ENCODE measurements around the gene APIP.

The APIP gene, protein sequence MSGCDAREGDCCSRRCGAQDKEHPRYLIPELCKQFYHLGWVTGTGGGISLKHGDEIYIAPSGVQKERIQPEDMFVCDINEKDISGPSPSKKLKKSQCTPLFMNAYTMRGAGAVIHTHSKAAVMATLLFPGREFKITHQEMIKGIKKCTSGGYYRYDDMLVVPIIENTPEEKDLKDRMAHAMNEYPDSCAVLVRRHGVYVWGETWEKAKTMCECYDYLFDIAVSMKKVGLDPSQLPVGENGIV

DNA sequence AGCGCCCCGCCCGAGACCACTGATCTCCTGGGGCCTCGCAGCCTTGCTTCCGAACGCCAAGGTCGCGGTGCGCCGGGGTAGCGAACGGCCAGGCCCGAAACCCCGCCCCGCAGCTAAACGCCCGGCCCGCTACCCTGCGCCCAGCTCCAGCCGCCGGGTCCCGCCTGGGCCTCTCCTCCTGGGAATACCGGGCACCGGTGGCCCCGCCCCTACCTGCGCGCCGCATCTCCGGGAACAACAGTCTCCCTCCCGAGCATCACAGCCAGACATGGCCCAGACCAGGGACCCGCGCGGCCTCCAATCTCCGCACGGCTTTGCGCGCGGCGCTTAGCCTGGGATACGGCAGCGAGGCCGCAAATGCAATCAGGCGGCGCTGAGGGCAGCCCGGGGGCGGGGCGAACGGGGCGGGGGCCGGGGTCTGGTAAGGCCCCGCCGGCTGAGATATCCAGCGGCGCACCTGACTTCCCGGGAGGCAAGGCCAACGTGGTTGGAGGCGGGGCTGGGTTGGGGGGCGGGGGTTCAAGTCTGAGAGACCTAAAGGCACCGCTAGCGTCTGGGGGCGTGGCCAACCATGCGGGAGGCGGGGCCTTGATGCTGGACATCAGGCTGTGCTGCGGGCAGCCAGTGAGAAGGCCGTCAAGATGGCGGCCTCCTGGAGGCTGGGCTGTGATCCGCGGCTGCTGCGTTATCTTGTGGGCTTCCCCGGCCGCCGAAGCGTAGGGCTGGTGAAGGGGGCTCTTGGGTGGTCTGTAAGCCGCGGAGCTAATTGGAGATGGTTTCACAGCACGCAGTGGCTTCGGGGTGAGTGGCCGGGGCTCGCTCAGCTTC lies at the start of gene APIP, which contains the start of gene PDHX:
Gene APIP (minus strand): TSS at position 365 of the 828 bp plus-strand sequence. CDS start 95 bp downstream, at position 270.
Gene PDHX (plus strand): TSS at position 604 of the 828 bp plus-strand sequence. CDS start 38 bp downstream, at position 642.
- no peak for FAIRE-seq

DNA sequence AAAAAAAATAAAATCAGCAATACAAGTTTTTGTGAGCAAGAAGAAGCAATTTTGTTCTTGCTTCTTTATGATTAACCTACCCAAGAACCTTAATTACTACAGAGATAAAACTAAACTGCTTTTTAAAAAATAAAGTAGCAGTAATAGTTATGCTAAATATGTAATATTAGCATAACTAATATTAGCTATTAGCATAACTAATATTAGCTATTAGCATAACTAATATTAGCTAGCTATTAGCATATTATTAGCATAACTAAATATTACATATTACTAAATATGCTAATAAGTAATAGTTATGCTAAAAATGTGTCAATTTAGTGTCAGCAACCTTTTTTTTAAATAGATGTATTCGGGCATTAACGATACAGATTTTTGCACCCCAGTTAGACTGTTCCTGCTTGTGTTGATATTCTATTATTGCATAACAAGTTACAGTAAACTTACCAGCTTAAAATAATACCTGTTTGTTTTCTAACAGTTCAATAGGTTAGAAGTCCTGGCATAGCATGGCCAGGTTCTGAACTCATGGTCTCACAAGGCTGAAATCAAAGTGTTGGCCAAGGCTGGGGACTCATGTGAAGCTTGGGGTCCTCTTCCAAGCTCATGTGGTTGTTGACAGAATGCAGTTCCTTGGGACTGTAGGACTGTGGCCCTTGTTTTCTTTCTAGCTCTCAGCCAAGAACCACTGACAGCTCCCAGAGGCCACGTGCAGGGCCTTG lies 48.6 kb upstream of the APIP start:
- no peak for FAIRE-seq

DNA sequence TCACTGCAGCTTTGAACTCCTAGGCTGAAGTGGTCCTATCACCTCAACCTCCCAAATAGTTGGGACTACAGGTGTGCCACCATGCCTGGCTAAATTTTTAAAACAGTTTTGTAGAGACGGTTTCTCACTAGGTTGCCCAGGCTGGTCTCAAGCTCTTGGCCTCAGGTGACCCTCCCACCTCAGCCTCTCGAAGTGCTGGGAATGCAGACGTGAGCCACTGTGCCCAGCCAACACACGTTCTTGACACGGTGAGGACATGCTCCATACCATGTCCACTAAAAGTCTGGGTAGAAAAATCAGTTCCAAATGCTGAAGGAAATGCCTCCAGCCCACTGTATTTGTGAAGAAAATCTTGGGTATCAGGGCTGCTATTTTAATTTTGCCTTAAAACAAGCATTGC lies 47.2 kb upstream of the APIP start:
- no peak for FAIRE-seq

DNA sequence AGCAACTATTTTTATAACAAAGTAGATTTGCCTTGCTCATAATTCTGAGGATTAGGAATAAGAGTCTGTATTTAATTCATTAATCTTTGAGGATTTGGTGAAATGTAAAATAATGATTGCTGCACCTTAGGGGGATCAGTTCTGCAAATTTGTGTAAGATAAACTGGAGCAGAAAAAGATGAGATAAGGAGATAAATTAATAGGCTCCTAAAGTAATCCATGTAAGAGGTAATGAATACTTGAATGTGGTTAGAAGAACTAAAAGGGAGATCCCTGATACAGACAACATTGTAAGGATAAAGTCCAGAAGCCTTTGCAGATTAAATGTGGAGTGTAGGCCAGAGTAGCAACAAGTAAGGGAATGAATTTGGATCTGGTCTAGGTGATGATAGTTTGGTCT lies 45.9 kb upstream of the APIP start:
- FAIRE-seq = no peak

DNA sequence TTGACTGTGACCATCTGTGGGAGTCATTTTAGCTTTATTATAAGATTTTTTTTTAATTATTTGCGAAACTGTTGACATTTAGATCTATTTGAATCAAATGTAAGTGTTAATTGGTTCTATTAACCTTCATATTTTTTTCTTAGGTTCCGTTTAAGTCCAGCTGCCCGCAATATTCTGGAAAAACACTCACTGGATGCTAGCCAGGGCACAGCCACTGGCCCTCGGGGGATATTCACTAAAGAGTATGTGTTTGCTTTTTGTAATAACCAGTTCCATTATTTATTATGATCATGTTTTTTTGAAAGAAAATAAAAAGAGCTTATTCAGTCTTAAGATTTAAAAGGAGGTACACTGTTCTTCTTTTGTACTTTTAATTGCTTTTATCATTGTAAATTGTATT lies 44.1 kb upstream of the APIP start:
- no peak for FAIRE-seq

DNA sequence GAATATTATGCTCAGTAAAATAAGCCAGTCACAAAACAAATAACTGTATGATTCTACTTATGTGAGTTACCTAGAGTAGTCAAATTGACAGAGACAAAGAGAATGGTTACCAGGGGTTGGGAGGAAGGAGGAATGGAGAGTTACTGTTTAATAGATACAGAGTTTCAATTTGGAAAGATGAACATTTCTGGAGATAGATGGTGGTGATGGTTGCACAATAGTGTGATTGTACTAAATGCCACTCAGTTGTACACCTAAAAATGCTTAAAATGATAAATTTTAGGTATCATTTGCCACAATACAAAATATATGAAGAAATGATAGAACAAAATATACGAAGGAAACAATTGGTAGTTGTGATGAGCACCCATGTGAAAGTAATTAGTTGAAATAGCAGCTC lies 43.6 kb upstream of the APIP start:
- no peak for FAIRE-seq

DNA sequence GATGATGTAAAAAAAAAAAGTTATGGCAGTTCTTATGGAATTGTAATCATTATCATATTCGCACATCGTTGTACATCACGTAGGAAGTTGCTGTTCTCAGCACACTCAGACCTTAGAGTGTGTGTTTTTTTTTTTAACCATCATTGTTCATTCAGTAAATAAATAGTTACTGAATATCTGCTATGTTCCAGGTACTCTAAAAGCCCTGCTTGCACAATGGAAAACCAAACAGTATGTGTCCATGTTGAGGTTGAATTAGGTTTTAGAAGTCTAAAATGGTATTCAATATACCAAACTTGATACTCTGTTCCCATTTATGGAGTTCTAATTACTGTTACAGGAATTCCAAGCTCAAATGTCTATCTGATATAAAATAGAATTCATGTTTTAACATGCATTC lies 41.4 kb upstream of the APIP start:
- no peak for FAIRE-seq

DNA sequence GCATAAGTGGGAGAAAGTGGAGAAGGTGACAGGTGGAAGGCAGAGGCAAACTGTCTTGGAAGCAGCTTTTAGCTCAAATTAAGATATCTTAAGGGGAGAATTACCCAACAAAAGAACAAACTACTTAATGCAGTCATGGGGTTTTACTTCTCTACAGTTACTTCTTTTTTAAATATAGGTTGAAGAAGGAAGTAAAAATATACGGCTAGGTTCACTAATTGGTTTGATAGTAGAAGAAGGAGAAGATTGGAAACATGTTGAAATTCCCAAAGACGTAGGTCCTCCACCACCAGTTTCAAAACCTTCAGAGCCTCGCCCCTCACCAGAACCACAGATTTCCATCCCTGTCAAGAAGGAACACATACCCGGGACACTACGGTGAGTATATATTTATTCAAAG lies 41.0 kb upstream of the APIP start:
- FAIRE-seq = no peak

DNA sequence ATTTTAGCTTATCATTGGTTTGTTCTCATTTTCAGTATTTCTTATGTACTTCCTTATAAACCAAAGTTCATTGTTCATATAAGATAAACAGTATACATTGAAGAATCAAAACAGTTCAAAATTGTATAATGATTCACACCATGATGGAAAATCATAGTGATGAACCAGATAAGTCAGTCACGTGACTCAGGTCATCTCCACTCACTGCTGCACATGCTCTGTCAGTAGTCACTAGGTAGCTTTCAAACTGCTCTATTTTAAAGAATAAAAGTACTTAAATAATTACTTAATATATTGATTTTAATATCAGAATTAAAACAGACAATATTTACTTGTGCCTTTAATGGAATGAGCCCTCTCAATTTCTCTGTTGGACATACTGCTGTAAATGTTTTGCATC lies 37.8 kb upstream of the APIP start:
- no peak for FAIRE-seq

DNA sequence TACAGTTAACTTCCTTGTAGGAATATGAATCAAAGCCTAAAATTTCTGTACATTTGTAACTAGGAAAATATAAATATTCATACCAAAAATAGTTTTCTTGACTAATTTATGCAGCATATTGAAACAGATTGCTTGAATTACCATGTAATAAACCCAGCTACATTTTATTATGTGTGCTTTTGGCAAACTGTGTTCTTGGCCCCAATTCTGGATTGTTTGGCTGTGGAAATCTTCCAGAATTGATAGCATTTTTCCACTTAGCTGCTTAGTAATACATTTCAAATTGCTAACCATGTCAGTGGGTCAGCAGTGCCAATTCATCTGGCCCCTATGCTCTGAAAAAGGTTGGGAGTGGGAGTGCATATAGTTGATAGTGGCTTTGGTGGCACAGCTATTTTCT lies 32.5 kb upstream of the APIP start:
- FAIRE-seq = no peak

DNA sequence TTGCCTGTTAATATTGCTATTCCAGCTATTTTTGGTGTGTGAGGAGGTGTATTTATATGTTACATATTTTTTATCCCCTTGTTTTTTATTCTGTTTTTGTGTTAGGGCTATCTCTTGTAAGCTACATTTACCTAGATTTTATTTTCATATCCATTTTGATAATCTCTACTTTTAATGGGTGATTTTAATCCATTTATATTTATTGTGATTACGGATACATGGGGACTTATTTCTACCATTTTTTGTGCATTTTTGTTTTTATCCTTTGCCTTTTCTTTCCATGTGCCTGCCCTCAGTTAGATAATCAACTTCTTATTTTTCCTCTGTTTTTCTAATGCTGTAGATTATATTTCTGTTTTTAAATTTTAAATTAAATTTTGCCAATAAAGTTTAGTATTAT lies 28.5 kb upstream of the APIP start:
- no peak for FAIRE-seq

DNA sequence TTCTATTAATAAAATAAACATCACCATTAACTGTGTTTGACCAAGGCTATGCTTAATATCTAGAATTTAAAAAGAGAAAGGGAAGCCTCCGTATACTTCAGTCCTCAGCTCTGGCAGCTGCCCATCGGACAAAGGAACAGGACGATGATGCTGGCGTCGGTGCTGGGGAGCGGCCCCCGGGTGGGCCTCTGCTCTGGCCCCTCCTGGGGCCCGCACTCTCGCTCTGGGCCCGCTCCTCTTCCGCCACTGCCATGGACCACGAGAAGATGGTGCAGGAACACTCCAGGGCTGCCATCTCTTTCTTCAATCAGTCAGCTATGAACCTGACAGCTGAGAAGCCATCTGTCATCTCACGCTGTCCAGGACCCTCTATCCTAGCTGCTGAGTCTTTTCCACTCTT lies 25.5 kb upstream of the APIP start:
- no peak for FAIRE-seq

DNA sequence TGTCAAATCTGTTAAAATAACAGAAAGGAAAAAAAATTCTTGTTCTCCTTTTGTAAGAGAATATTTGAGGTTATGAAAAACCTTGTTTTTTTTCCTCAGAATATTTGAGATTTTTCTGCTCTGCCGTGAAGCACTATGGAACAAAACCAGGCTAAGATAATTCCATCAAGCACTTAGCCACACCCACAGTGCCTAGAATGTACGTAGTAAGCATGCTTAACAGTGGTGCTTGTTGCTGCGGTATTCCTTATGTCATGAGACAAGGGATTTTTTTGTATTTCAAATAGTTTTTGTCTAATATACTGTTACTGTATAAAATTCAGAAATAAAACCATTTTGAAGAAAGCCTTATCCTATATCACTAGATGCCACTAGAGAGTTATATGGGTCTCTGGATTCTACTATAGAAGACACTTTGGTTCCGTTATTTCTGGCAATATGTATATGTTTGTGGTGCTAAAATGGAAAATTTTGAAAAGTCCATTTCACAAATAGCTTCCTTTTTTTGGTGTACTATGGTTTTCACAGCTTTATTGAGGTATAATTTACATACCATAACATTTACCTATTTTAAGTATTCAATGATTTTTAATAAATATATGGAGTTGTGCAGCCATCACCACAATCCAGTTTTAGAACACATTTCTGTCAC lies 24.0 kb upstream of the APIP start:
- no peak for FAIRE-seq

DNA sequence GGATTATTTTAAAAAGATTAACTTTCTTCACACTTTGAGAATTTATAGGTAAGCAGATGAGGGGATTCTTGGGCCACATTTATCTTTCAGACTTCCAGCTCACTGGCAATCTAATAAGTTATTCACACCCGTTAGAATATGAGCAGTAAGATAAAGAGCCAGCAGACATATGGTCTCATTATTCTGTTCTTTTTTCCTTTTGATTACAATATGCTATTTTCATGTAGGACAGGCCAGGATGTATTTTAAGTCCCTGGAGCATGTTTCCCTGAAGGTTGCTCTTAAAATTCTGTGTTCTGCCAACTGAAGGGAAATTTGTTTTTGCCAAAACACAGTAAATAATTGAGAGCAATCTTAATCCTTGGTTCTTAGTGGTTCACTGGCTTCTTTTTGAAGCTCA lies 22.4 kb upstream of the APIP start:
- no peak for FAIRE-seq

DNA sequence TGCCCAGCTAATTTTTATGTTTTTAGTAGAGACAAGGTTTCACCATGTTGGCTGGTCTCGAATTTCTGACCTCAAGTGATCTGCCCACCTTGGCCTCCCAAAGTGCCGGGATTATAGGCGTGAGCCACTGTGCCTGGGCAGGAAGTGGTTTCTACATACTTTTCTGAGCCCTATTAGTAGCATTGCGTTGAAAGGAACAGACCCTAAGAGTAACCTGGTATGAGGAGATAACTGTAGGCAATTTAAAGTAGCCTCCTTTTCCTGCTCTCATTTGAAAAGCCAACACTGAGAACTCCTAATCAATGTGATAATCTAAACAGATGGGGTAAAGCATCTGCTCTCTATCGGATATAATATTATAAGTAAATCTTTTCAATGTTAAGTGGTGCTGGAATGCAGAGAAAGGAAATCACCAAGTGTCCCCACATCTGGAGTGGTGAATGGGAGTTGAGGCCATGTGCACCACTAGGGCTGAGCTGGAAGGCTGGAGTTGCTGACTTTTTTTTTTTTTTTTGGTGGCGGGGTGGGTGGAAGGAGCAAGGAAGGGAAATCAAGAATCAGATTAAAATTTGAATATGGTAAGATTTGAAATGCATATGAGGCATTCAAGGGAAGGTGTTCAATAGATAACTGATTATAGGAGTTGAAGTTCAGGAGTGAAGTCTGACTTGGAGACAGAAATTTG lies 20.9 kb upstream of the APIP start:
- FAIRE-seq = no peak

DNA sequence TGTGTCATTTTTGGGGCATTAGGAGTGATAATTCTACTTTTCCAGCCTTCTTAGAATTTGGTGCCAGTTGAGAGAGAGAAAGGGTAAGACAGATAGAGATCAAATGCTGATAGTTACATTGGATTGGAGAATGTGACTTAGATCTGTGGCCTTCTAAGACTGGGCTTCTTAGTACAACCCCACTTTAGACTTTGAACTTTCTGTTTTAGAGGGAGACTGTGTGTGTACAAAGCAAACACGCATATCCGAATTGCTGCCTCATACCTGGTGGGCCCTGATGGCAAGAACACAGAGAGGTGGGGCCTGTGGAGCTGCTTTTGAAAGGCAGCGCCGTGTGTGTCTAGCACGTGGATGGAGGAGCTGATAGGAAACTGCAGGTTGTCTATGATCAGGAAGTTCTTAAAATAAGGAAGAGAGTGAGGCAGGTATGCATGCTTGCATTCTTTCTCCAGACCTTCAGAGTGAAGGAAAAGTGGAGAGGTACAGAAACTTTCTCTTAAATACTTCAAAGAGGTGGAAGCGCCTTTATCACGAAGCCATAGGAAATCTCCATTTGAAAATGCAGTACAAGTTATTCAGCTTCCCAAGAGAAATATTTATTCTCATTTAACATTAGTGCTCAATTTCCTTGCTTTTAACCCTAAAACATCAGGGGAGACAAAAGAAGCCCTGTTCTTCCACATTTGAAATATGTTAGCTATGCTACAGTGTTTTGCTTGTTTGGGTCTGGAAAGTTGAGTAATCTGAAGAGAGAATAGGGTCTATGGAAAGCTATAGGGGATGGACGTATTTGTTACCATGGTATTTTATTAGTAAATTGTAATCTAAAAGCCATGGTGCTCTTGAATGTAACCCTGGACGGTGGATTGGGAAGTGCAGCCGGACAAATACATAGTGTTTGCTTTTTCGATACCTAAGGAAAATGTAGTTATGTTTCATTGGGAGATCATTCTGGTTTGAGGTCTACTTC lies 13.9 kb upstream of the APIP start:
- no peak for FAIRE-seq

DNA sequence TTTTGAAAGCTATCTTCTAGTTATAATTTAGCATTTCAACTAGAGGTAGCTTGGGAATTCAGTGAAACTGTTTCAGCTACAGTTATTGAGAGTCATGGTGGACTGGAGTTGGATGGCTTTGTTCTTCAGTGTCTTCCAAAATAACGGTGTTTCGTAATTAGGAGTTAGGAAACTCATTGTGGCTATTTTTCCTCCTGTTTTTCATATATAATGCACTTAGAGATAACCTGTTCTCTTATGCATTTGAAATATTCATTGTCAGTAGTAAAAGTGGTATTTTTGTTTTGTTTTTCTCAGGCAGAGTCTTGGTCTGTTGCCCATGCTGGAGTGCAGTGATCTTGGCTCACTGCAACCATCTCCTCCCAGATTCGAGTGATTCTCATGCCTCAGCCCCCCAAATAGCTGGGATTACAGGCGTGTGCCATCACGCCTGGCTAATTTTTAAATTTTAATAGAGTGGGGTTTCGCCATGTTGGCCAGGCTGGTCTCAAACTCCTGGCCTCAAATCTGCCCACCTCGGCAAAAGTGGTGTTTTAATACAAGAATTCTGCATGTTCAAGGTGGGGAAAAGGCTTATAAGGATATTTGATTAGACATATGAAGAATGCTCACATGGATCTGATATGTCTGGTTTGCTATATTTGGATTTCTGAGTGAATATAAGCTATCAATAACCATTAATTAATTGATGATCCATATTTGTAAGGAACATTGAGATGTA lies 12.9 kb upstream of the APIP start:
- FAIRE-seq = no peak

DNA sequence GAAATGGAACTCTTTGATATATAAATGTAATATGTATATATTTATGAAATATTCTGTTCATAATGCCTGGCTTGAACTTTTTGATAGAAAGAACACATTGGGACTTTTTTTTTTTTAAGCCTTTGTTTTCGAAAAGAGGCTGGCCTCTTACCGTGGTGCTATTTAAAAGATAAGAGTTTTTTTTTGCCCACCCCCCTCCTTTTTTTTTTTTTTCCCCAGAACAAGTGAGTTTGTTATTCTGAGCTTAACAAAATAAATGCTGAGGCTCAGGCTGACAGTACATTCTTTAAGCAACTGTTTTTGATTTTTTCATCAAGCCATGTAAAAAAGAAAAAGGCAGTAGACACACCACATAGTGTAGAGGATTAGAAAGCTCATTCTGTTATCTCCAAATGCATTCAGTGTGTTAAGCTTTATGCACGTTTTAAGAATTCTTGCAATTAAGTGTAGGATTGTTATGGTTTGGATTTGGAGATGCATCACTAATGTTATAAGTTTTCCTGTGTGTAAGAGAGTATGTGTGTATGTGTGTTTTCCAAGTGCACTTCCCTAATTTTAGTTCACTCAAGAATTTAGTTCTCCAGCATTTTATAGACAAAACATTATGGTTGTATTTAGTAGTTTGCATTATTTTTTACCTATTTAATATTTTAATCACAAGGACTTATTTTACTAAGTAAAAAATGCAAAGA lies 12.2 kb upstream of the APIP start:
- no peak for FAIRE-seq

DNA sequence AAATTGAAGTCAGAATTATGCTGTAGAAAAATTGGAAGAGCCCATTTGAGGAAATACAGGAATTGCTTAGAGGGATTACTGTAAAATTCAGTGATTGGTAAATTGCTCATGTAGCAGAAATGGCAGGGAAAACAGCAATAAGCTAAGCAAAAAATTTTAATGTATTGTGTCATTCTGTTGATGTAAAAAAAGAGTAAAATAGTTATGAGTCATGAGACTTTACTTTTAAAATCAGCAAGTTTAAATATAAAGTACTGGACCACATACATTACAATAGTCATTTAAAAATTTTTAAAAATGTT lies 10.6 kb upstream of the APIP start:
- FAIRE-seq = no peak
